ENCODE measurements around the gene OR5L2.
"Not testable (repeated sequence)": the region's sequence is repeated elsewhere in the genome, so short reads cannot be mapped to it uniquely, and the experiment has no call there.

OR5L2 gene

DNA sequence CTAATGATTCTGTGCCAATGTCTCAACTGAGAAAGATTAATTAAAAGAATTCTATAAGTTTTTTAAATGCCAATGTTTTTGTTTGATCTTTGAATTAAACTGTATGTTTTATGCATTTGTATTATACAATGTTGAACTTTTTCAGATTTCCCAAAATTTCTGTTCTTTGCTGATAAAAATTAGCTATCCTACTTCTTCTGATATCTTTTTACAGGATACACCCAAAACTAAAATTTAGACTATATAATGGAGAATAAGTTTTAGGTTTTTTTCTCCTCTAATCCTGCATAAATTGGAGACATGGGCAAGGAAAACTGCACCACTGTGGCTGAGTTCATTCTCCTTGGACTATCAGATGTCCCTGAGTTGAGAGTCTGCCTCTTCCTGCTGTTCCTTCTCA is at the start of gene OR5L2:
Gene OR5L2, plus strand, starts transcription at position 301 of the 400 bp plus-strand sequence. Its CDS starts 0 bp downstream, at position 301.
- no peak for DNase-seq

DNA sequence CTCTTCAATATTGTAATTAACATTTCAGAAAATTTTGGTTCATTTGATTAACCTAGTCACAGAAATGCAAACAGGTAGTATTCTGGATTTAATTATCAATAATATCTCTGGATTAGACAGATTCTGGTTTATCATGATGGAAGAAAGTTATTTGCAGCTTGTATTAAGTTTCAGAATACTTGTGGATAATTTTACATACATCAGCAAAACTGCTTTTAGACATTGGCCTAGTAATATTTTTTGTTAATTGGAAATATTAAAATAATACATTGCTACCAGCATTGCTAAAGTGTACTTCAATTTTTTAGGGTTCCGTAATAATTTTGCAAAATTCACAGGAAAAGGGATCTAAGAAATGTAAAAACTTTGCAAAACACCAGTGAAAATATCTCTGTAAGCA is 35.4 kb upstream of the OR5L2 start:
- DNase-seq: no peak

DNA sequence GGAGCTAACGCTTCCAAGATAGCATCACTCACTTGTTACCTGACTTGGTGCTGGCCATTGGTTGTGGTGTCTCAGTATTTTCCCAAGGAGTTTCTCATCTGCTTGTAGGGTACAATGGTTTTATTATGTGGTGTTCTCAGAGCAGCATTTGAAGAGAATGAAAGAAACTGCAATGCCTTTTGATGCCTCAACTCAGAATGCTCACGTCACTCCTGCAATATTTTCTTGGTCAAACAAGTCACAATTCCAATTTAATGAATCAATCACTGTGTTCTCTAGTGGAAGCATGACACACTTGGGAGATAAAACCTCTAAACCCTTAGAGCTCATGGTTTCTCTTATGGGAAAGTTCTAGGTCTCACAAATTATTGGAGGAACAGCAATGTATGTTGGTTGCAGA is 33.7 kb upstream of the OR5L2 start:
- DNase-seq: no peak

DNA sequence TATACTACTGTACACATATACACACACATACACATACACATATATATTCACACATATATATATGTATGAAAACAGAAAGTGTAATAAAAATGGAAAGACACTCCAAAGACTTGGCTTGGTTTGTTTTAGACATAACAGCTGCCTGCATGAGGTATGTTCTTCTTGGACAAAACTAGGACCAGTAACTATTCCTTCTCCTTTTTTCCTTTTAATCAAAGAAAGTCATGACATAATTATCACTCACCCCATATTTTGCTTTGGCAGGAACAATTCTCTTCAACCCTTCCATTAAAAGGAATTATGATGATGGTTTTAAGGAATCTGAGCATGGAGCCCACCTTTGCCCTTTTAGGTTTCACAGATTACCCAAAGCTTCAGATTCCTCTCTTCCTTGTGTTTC is 31.8 kb upstream of the OR5L2 start, which contains the start of gene OR5D14:
Gene OR5D14, plus strand, starts transcription at position 301 of the 400 bp plus-strand sequence. Its CDS starts 0 bp downstream, at position 301.
- DNase-seq: no peak

DNA sequence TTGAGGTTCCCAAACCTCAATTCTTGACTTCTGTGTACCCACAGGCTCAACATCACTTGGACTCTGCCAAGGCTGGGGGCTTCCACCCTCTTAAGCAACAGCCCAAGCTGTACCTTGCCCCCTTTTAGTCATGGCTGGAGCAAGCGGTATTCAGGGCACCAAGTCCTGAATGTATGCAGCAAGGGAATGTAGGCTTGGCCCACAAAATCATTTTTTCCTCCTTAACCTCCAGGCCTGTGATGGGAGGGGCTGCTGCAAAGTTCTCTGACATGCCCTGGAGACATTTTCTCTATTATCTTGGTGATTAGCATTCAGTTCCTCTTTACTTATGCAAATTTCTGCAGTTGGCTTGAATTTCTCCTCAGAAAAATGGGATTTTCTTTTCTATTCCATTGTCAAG is 20.8 kb upstream of the OR5L2 start:
- no peak for DNase-seq

DNA sequence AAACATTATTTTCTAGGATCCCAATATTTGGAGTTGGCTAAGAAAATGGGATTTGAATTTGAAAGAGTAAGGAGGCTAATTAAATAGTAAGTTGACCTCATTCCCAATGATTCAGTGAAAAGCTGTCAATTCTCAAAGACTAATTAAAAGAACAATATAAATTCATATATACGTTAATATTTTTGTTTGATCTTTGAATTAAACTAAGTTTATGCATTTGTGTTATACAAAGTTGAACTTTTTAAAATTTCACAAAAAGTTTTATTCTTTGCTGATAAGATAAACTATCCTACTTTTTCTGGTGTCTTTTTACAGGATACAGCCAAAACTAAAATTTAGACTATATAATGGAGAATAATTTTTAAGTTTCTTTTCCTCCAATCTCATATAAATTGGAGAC is 16.0 kb upstream of the OR5L2 start, which contains the start of gene OR5L1:
Gene OR5L1, plus strand, starts transcription at position 301 of the 400 bp plus-strand sequence. CDS start 100 bp downstream, outside the sequence.
- DNase-seq: no peak

DNA sequence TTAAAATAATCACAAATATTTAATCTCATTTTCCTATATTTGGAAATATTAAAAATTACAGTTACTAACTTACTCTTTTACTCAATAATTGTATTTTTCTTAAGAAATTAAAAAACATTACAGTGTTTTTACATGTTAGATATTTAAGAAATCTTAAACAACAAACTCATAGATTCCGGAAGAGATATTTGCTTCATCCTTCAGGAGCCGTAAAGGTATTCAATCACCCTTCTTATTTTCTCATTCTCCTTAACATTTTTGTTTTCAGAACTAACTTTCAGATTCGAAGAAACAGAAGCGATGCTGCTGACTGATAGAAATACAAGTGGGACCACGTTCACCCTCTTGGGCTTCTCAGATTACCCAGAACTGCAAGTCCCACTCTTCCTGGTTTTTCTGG is 7.7 kb upstream of the OR5L2 start, which contains the start of gene OR5D18:
Gene OR5D18, plus strand, starts transcription at position 301 of the 400 bp plus-strand sequence. Its CDS starts 0 bp downstream, at position 301.
- DNase-seq: no peak

DNA sequence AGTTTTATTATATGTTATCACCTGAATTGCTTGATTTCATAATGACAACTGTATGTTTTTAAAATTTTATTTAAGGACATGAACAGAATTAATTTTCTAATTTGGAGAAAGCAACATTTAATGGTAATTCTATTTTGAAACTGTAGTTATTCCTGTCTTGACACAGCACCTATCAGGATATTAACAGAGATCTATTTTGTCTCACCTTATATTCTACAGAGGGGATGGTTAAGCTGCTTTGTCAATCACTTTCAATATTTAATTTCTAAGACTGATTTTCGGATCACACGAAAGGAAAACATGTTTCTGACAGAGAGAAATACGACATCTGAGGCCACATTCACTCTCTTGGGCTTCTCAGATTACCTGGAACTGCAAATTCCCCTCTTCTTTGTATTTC is 11.4 kb downstream of the OR5L2 start, which contains the start of gene OR5D16:
Gene OR5D16, plus strand, starts transcription at position 301 of the 400 bp plus-strand sequence. Its CDS starts 0 bp downstream, at position 301.
- no peak for DNase-seq

DNA sequence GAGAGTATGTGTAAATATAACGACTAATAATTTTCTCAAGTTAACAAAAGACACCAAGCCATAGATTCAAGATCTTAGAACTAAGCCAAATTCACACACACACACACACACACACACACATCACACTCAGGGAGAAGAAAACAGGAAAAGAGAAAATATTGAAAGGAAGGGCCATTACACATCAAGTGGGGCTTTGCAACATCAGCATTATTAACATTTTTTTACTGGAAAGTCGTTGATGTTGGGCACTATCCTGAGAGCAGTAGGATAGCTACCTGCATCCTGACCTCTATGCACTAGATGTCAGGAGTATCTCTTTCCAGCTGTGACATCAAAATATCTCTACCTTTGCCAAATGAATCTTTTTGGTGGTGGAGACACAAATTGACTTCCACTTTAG is 20.4 kb downstream of the OR5L2 start:
- DNase-seq: no peak

DNA sequence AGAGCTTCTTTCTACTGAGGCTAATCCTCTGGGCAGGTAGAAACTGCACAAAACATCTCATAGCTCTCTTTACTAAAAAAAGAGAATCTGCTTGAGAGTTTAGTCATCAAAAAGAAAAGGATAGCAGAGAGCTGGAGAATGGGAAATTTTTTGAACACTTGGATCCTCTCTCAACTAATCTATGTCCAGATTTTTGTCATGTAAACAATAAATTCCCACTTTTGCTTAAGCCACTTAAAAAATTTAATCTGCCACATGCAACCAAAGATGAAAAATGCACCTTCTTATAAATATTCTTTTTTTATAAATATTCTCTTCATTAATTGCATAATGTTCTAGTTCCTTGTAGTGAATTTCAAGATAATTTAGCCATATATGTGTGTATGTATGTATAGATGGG is 22.0 kb downstream of the OR5L2 start:
- DNase-seq: no peak

DNA sequence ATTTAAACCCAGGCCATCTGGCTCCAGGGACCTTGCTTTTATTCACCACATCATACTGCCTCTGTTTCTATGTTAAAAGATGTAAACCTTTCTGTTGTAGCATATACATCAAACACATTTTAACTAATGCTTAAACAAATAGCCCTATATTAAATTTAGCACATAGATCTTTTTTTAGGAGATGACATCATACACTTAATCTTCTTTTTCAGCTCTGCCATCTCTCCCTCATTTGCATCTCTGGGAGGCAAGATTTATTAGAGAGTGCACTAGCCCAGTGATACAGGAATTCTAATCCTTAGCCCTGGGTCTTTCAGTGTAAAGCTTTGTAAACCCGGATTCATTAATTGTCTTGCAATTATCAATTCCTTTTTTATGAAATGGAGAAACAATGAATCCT is 25.1 kb downstream of the OR5L2 start:
- no peak for DNase-seq

DNA sequence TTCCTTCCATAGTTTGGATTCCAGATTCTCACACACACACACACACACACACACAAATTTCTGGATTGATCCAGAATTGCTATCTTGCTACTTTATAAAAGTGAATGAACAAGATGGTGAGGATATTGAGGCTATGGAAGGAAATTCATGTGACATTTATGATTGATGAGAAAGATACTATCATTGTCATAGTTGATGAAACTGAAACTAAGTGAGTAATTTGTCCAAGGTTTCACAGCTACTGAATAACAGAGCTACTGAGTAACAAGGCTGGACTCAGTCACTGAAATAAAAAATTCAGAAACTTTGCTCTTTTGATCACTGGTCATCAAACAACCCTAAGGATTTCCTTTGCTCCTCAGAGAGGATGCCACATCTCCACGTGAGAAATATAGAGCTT is 27.7 kb downstream of the OR5L2 start:
- DNase-seq: no peak

DNA sequence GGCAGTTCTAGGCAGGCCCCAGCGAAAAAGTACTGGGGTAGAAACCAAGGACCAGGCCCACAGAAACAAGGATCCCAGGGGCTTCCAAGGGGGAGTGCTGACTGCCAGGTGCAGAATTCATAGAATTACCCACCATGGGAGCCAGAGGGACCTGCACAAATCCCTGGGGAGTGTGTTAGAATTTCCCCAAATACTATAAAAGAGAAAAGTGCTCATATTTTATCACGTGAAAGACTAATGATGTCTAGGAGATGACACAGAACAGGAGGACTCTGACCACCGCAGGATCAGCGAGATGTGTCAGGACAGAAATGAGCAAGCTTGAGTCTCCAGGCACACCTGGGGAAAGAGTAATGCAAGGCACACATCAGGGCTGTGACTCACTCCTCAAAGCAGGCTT is 40.3 kb downstream of the OR5L2 start:
- not testable (repeated sequence) for DNase-seq

DNA sequence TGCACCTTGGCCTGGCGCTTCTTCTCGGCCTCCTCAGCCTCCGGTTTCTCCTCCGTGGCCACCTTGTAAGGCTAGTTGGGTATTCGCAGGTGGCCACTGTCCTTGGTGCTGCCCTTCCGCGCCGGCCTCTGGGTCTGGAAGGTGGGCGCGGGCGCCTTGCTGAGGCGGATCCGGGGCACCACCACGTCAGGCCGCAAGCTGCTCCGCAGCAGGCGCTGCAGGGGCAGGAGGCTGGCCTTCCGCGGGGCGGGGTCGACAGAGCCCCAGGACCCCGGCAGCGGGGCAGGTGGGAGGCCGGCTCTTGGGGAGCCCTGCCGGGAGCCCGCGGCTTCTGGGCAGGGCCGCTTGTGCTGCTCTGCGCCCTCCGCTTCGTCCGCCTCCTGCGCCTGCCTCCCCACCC is 45.7 kb downstream of the OR5L2 start:
- DNase-seq: not testable (repeated sequence)

DNA sequence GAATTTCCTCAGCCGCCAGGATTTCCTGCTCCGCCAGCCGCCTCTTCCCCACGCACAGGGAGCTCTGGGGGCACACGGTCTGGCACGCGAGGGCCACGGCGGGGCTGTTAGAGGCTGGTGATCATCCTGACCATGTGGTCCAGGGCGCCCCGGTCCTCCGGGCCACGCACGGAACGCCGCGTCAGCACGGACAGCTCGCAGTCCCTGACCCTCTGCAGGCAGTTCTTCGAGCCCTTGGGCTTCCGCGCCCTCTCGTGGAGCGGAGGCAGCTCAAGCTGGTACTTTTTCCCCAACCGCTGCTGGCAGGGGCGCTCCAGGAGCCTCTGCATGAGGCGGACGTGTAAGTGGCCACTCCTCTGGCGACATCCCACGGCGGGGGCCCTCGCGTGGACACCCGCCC is 46.1 kb downstream of the OR5L2 start:
- DNase-seq: not testable (repeated sequence)
